ENCODE data around the gene NEK7.

The NEK7 gene

DNA sequence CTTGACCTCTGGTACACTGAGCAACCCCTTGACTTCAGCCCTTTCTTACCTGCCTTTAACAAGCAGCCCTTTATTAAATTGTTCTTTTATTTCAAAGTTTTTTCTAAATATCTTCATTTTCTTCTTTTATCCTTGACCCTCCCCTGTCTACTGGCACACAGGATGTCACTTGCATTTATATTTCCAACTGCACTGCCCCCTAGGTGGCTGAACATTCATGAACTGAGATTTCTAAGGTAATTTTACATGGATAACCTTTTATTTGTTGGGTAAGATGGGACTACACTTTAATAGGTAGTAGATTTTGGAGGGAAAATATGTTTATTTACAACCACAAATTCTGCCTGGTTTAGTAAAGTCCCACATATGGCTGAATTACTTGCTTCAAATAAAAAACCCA is 193.7 kb downstream of the NEK7 start:
- no peak for DNase-seq (ENCODE audit: low read depth in 2 of 2)

GRCh38 chr1:198352975-198353695 is 196.3 kb downstream of the NEK7 start:
- no peak for DNase-seq (ENCODE audit: low read depth in 2 of 2)

- no peak for DNase-seq (ENCODE audit: low read depth in 2 of 2)
Observed at GRCh38 chr1:198357937-198358336, 201.1 kb downstream of the NEK7 start.

- no peak for DNase-seq (ENCODE audit: low read depth in 2 of 2)
Observed at GRCh38 chr1:198359024-198359653, 202.3 kb downstream of the NEK7 start.

- no peak for DNase-seq (ENCODE audit: low read depth in 2 of 2)
Observed at GRCh38 chr1:198360208-198360729, 203.5 kb downstream of the NEK7 start.

DNA sequence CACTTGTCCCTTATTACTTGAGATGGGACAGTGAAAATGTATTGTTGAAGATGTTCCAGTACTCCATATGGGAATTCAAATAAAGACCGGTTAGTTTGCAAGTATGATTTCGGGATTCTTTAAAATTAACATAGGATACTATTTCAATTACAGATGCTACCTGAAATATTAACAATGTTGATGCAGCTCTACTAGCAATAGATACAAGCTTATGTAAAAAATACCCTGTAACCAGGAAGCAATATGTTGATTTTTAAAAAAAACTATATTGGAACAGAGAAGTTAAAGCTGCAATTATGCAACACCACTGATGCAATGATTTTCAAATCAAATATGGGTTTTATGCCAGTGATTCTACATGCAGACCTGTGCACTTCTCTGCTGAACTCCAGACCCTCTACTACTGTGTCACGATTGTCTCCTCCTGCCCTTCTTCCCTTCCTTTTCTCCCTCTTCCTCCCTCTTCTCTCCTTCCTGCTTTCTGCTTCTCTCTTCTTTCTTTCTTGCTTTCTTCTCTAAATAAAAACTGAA is 204.5 kb downstream of the NEK7 start:
- DNase-seq (ENCODE audit: low read depth in 2 of 2) = no peak

DNA sequence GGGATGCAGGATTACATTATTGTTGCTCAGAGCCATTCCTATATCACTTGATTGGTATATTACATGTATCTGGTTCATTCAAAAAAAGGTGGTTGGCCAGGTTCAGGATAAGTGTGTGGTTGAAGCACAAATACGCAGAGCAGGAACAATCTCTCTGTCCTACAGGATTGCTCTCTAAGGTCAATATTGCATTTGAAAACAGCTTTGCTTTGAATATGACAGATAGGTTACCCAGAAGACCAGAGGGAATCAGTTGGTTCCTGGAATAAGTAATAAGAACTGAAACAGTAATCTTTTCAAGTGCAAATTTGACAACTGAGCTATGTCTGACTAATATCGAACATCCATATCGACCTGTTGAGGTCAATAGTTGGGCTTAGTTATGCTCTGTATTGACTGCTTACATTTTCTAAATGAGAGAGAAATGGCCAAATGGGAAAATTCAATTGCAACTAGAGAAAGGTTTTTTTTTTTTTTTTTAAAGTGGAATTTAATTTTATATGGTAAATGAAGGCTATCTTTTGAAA is 206.9 kb downstream of the NEK7 start:
- DNase-seq (ENCODE audit: low read depth in 2 of 2) = no peak

DNA sequence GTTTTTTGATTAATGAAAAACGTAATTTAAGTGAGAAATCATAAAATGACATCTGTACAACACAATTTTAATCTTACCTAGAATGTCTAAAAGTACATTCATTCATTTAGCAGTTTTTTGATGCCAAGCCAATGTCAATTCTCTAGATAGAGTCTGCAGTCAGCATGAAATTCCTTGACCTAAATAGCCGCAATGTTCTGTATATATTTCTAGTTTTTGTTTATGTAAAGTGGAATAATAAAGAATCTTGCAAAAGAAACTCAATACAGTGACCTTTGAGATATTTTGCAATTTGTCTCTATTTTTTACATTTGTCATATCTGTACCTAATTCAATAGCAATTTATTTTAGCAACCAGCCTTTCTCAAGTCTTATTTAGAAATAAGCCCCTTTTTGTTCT is 207.7 kb downstream of the NEK7 start:
- DNase-seq (ENCODE audit: low read depth in 2 of 2) = no peak

DNA sequence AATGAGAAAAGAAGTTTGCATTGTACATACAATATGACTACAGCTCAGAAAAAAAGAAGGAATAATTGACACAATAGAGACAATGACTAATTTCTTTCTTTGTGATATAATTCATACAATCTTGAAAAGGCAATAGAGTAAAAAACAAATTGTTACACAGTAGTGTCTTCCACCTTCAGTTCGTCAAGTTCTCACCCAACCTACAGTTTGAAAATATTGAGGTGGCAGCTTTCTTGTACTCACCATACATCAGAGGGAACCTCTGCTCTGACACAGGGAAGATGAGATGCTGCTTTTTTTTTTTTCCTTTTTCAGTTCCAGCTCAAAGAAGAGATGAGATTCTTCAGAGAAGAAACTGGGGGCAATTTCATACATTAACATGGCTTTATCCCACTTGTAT is 210.5 kb downstream of the NEK7 start:
- DNase-seq (ENCODE audit: low read depth in 2 of 2) = no peak

DNA sequence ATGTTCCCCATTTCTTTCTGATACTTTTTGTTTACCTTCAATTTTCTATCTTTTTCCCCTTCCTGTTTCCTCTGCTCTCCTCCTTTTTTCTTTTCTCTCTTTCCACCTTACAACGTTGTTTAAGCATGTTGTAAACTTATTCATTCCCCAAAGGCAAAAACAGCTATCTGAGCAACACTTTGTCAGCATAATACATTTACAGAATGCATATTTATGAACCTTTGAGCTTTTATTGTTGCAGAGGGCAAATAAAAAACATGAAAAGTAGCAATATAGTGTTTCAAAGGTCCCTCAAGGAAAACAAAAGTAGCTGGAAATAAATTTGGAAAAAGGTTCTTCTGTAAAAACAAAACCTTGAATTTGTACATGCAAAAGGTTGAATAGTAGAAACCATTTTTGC is 214.2 kb downstream of the NEK7 start:
- no peak for DNase-seq (ENCODE audit: low read depth in 2 of 2)
